KOPT-K1 (cell line): ENCODE results near the gene FHL2.

Source experiments
- H3K27ac ChIP-seq: fragments of 200-600 bp; sonication (generic); 2 replicates; pipeline ENCODE4 v1.5.1; 2016; ENCODE audit warnings: antibody characterized with exemption, mild to moderate bottlenecking, low read depth, low read length; ENCODE audit not compliant: poor library complexity, severe bottlenecking
- H3K36me3 ChIP-seq: fragments of 200-600 bp; sonication (generic); 2 replicates; pipeline ENCODE4 v1.5.1; 2017; ENCODE audit warnings: antibody characterized with exemption, mild to moderate bottlenecking, low read length, moderate library complexity; ENCODE audit not compliant: insufficient read depth
- H3K9me3 ChIP-seq: fragments of 200-600 bp; sonication (generic); 2 replicates; pipeline ENCODE4 v1.5.1; 2017; ENCODE audit warnings: antibody characterized with exemption, low read length, mild to moderate bottlenecking; ENCODE audit not compliant: insufficient read depth, poor library complexity, severe bottlenecking

The FHL2 gene

GRCh38 chr2:105409717-105410116 is 10.9 kb upstream of the FHL2 start:
- Histone ChIP-seq H3K27ac (no peak overlapping the region), H3K36me3 (no peaks in the 10 kb centered on the region), H3K9me3 (no peaks in the 10 kb centered on the region)

GRCh38 chr2:105407946-105408743 is 9.3 kb upstream of the FHL2 start:
- Histone ChIP-seq H3K9me3 (no peaks in the 10 kb centered on the region), H3K36me3 (no peaks in the 10 kb centered on the region), H3K27ac (no peak overlapping the region)

GRCh38 chr2:105406221-105406620 is 7.4 kb upstream of the FHL2 start:
- Histone ChIP-seq H3K27ac (no peak overlapping the region), H3K36me3 (no peaks in the 10 kb centered on the region)

GRCh38 chr2:105405291-105405690 is 6.4 kb upstream of the FHL2 start:
- Histone ChIP-seq H3K36me3 (no peaks in the 10 kb centered on the region), H3K9me3 (no peaks in the 10 kb centered on the region), H3K27ac (no peak overlapping the region)

More at GRCh38 chr2:105406221-105406620, 7.4 kb upstream of the FHL2 start:
- no peaks in the 10 kb centered on the region for H3K9me3 ChIP-seq

- H3K27ac ChIP-seq = no peak overlapping the region
- no peaks in the 10 kb centered on the region for H3K36me3 ChIP-seq
- no peaks in the 10 kb centered on the region for H3K9me3 ChIP-seq
Observed at GRCh38 chr2:105404736-105405135, 5.9 kb upstream of the FHL2 start.

- no peak overlapping the region for H3K27ac ChIP-seq
- no peaks in the 10 kb centered on the region for H3K36me3 ChIP-seq
- H3K9me3 ChIP-seq = no peaks in the 10 kb centered on the region
Observed at GRCh38 chr2:105403783-105404698, 5.2 kb upstream of the FHL2 start.

- Histone ChIP-seq H3K9me3 (no peaks in the 10 kb centered on the region), H3K36me3 (no peaks in the 10 kb centered on the region), H3K27ac (no peak overlapping the region)
Observed at GRCh38 chr2:105403241-105403782, 4.5 kb upstream of the FHL2 start.

- no peak overlapping the region for H3K27ac ChIP-seq
- H3K9me3 ChIP-seq = no peaks in the 10 kb centered on the region
- H3K36me3 ChIP-seq = no peaks in the 10 kb centered on the region
Observed at GRCh38 chr2:105402809-105403208, 4.0 kb upstream of the FHL2 start.

GRCh38 chr2:105401867-105402266 is 3.0 kb upstream of the FHL2 start:
- H3K27ac ChIP-seq = no peak overlapping the region
- no peaks in the 10 kb centered on the region for H3K9me3 ChIP-seq

GRCh38 chr2:105400138-105400540 is 1.3 kb upstream of the FHL2 start:
- no peak overlapping the region for H3K27ac ChIP-seq
- H3K36me3 ChIP-seq = no peaks in the 10 kb centered on the region
- H3K9me3 ChIP-seq = no peaks in the 10 kb centered on the region

More at GRCh38 chr2:105401867-105402266, 3.0 kb upstream of the FHL2 start:
- no peaks in the 10 kb centered on the region for H3K36me3 ChIP-seq

GRCh38 chr2:105399207-105399861 is 483 bp upstream of the FHL2 start:
- no peaks in the 10 kb centered on the region for H3K9me3 ChIP-seq
- H3K27ac ChIP-seq = peak overlapping the region; percentile 70
- no peaks in the 10 kb centered on the region for H3K36me3 ChIP-seq

- no peaks in the 10 kb centered on the region for H3K9me3 ChIP-seq
- H3K27ac ChIP-seq = peak overlapping the region; percentile 70
- H3K36me3 ChIP-seq = no peaks in the 10 kb centered on the region
Observed at GRCh38 chr2:105397953-105398335, 907 bp downstream of the FHL2 start.

GRCh38 chr2:105397025-105397722 is 1.7 kb downstream of the FHL2 start:
- H3K36me3 ChIP-seq = no peaks in the 10 kb centered on the region
- H3K27ac ChIP-seq = no peak overlapping the region
- no peaks in the 10 kb centered on the region for H3K9me3 ChIP-seq

- no peaks in the 10 kb centered on the region for H3K36me3 ChIP-seq
- H3K27ac ChIP-seq = no peak overlapping the region
- no peaks in the 10 kb centered on the region for H3K9me3 ChIP-seq
Observed at GRCh38 chr2:105396254-105397024, 2.4 kb downstream of the FHL2 start.
